Measurements from ENCODE around the gene SLC25A17.

DNA sequence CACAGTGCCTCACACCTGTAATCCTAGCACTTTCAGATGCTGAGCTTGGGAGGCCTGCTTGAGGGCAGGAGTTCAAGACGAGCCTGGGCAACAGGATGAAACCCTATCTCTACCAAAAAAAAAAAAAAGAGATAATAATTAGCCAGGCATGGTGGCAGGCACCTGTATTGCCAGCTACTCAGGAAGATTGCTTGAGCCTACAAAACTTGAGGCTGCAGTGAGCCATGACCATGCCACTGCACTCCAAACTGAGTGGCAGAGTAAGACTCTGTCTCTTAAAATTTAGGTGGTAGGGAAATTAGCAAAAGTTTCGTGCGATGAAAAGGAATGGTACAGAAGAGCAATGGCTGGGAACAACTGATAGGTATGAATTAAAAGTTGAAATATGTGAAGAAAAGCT is 19.3 kb upstream of the SLC25A17 start:
- TF ChIP-seq EZH2 (IDR thresholded peaks at IDR 0.05; ENCODE audit: insufficient read depth, poor library complexity, severe bottlenecking) = no peak
- no peak for TF ChIP-seq EZH2phosphoT487 (IDR thresholded peaks at IDR 0.05; ENCODE audit: insufficient read depth, low read depth)

All from GM23248 (cell line).